Upper lobe of left lung (tissue), 4 donors: ENCODE data around the gene EEF1AKMT3.

Experiments used
- POLR2A ChIP-seq, 4 donors: fragments of 450-650 bp; IDR thresholded peaks; one replicate each; pipeline ENCODE4 v1.5.1; 2016 to 2017; ENCODE audit warnings: antibody characterized with exemption in 4 of 4, mild to moderate bottlenecking in 2 of 4
- POLR2AphosphoS5 ChIP-seq, 2 donors: sonication (generic); formaldehyde crosslinking; IDR thresholded peaks; one replicate each; pipeline ENCODE4 v1.5.1; 2017; ENCODE audit warnings: antibody characterized with exemption in 2 of 2
- TF ChIP-seq, protein P1 (sequence below), 6 experiments: fragments of 450-650 bp in 4 of 6; fragments of 200-600 bp in 2 of 6; sonication (generic) in 2 of 6; IDR thresholded peaks; one replicate each; pipeline ENCODE4 v1.5.1; 2016 to 2019; ENCODE audit warnings: antibody characterized with exemption in 6 of 6

DNA sequence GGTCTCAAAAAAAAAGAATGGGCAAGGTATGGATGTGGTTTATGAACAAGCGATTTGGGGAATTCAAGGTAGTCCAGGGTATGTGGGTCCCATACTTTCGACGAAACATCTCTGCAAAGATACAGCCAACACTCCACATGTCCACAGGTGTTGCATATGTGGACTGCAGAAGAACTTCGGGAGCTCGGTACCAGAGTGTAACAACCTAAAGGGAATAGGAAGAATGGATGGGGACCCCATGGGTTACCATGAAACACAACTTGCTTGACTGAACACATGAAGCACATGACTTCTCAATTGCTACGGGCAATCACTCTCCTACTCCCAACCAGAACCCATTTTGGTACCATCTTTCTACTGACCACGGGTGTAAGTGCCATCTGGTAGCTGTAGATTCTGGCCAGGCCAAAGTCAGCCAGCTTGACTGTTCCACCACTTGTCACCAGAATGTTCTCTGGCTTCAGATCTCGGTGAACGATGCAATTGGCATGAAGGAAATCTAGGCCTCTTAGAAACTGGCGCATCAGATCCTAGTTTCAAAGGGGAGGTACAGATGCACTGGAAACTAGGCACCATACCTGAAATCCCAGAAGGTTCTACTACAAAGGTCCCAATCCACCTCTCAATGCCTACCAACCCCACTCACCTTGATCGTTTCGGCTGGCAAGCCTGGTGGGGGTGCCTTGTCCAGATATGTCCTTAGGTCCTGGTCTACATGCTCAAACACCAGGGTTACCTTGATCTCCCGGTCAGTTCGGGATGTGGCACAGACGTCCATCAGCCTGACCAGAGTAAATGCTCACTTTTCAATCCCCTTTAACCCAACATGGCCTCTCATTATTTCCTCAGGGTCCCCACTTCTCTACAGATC, 21.6 kb upstream of the EEF1AKMT3 start:
- TF ChIP-seq, protein P1, sequence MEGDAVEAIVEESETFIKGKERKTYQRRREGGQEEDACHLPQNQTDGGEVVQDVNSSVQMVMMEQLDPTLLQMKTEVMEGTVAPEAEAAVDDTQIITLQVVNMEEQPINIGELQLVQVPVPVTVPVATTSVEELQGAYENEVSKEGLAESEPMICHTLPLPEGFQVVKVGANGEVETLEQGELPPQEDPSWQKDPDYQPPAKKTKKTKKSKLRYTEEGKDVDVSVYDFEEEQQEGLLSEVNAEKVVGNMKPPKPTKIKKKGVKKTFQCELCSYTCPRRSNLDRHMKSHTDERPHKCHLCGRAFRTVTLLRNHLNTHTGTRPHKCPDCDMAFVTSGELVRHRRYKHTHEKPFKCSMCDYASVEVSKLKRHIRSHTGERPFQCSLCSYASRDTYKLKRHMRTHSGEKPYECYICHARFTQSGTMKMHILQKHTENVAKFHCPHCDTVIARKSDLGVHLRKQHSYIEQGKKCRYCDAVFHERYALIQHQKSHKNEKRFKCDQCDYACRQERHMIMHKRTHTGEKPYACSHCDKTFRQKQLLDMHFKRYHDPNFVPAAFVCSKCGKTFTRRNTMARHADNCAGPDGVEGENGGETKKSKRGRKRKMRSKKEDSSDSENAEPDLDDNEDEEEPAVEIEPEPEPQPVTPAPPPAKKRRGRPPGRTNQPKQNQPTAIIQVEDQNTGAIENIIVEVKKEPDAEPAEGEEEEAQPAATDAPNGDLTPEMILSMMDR (IDR thresholded peaks at IDR 0.05) = no peak
- no peak for TF ChIP-seq POLR2A (IDR thresholded peaks at IDR 0.05)
- no peak for TF ChIP-seq POLR2AphosphoS5 (IDR thresholded peaks at IDR 0.05)
